ENCODE data around the gene DNAH8.

Gene DNAH8

DNA sequence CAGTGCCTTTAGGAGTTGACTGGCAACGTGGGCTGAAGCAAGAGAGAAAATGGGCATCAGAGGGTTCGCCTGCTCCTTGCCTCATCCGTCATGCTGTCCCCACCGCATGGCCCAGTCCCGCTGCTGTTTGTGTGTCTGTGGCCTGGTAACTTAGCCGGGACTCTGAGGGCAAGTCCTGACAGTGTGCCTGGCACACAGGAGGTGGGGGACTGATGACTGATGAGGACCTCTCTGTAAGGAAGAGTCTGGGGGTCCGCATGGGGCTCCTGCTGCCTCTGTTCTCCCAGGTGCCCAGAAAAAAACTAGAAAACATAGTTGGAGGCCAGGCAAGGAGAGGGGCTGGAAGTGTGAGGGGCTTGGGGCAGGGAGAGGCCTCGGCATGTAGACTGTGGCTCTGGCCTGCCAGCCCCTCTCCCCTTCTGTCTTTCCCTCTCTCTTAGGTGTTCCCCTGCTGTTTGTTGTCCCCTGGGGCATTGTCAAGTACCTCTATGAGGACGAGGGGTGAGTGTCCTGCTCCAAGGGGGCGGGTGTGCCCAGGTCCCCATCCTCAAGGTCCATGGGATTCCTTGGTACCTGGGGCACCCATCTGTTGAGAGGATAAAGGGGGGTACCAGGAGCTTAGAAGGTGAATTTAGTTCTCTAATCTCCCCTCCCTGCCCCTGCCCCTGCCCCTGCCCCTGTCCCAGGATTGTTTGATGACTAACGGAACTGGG lies 362.9 kb downstream of the DNAH8 start:
- peak; percentile 20 for DNase-seq

DNA sequence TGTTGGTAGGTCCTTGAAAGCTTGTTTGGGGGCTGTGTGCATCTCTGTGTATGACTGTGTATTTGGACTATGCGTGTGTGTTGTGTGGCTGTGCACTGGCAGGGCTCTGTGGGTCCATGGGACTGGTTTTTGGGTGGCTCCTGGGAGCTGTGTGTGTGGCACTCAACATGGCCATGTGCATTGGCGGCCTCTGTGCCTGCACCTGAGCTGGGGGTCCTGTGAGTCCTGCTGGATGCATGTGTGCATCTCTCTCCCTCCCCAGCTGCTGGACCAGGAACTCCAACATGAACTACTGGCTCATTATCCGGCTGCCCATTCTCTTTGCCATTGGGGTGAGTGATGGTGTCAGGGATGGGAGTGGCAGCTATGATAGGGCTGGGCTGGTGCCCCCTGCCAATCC lies 363.6 kb downstream of the DNAH8 start:
- DNase-seq: peak; percentile 34

DNA sequence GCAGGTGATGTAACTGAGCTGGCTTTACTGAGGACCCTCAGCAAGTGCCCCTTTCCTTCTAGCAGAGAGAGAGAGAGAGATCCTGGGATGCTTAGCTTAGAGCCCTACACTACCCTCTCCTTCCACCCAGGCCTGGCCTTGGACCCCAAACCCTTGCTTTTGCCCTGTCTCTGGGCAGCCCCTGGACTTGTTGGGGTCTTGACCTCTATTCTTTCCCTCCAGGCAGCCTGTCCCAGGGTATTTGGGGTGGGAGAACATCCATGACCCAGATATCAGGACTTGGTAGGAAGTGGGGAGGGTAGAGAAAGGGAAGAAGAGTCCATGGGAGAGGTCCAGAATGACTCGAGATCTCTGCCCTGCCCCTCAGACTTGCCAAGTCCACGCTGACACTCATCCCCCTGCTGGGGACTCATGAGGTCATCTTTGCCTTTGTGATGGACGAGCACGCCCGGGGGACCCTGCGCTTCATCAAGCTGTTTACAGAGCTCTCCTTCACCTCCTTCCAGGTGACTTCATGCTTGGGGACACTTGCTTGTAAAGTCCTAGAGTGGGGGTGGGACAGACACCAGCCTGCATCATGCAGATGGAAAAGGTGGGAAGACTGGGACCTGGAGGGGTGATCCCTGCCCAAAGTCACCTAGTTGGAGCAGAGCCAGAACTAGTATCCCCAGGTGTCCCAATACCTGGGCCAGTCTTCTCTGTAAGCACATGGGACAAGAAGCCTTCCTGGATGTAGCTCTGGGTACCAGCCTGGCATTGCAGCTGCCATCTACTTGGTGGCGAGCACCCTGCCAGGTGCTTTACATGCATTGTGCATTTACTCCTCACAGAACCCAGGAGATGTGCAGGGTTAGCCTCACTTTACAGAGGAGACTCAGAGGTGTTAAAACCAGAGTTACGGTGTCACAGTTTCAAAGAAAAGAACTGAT lies 364.4 kb downstream of the DNAH8 start:
- peak; percentile 10 for DNase-seq
